HCT116 (cell line): Measurements from ENCODE around the gene HTR3A. TPM values are rescaled to one million over a fixed set of nuclear protein-coding genes. Genes with fewer than 3 reads are reported as not detected.

Experiments used
- ATAC-seq: fragments of 200-7000 bp; cut with Tn5 transposase; 2 replicates; pipeline ENCODE4 v1.9.1; 2020; ENCODE audit warnings: mild to moderate bottlenecking, moderate library complexity
- BruUV-seq: library from RNA; stranded (reverse); fragments of 400-500 nt; replicated peaks from 2 replicates; lab custom pipeline; 2021; lab: Mats Ljungman, UMichigan
- CTCF ChIA-PET: fragments of 300-600 bp; sonication (Branson Sonifier 250); formaldehyde crosslinking; loops from one replicate; lab custom pipeline; 2021; ENCODE audit warnings: antibody characterized with exemption; lab: Charles Lee
- POLR2A ChIA-PET: fragments of 300-600, 350-600 bp; sonication (Branson Sonifier 250); formaldehyde crosslinking; loops from one replicate; lab custom pipeline; 2021; ENCODE audit warnings: antibody characterized with exemption; lab: Charles Lee
- RAD21 ChIA-PET, 2 experiments: fragments of 300-600 bp; sonication (Branson Sonifier 250); formaldehyde crosslinking; loops; one replicate each; lab custom pipeline; 2023; ENCODE audit warnings: low total read pairs in 2 of 2; ENCODE audit not compliant: uncharacterized antibody in 2 of 2, unreplicated experiment in 2 of 2, low non-redundant PET in 1 of 2; lab: Charles Lee
- DNase-seq: peaks from one replicate; pipeline ENCODE4 v3.0.0-alpha.2; 2010; ENCODE audit warnings: low read depth, low spot score
- H2AFZ ChIP-seq: fragments of 200-600 bp; shearing (Covaris generic), sonication (generic); 2 replicates; pipeline ENCODE4 v1.6.1; 2017; ENCODE audit warnings: low read depth, mixed run types, mixed read lengths, antibody characterized with exemption, low read length; ENCODE audit not compliant: poor library complexity, severe bottlenecking
- H3K27ac ChIP-seq: 2 replicates; pipeline ENCODE4 v1.5.1; 2012; ENCODE audit warnings: low read depth, low read length
- H3K27me3 ChIP-seq: fragments of 200-600 bp; sonication (generic); 2 replicates; pipeline ENCODE4 v1.6.1; 2016; ENCODE audit warnings: mixed run types, low read length, mixed read lengths; ENCODE audit not compliant: insufficient read depth
- H3K36me3 ChIP-seq, 2 experiments: fragments of 200-500 bp in 1 of 2; fragments of 200-600 bp in 1 of 2; sonication (Bioruptor generic) in 1 of 2; sonication (generic) in 1 of 2; 2 replicates each; pipeline versions ENCODE4 v1.5.1 to v1.6.1; 2014 to 2016; ENCODE audit warnings: low read length in 2 of 2, inconsistent platforms in 1 of 2, mixed read lengths in 1 of 2, mixed run types in 1 of 2; ENCODE audit not compliant: insufficient read depth in 2 of 2, control insufficient read depth in 1 of 2
- H3K4me1 ChIP-seq, 2 experiments: fragments of 200-600 bp in 1 of 2; sonication (generic) in 1 of 2; 2 replicates each; pipeline versions ENCODE4 v1.5.1 to v1.6.1; 2012 to 2017; ENCODE audit warnings: low read length in 2 of 2, inconsistent platforms in 1 of 2, mild to moderate bottlenecking in 1 of 2, mixed read lengths in 1 of 2, mixed run types in 1 of 2, moderate library complexity in 1 of 2; ENCODE audit not compliant: insufficient read depth in 2 of 2, control insufficient read depth in 1 of 2
- H3K4me2 ChIP-seq: fragments of 200-600 bp; sonication (generic); 2 replicates; pipeline ENCODE4 v1.6.1; 2017; ENCODE audit warnings: mixed run types, low read length, mixed read lengths
- H3K4me3 ChIP-seq, 2 experiments: fragments of 200-600 bp in 1 of 2; sonication (generic) in 1 of 2; replicated peaks in 1 of 2; 2 replicates each; pipeline ENCODE4 v1.5.1; 2011 to 2016; ENCODE audit warnings: low read length in 2 of 2, control low read depth in 1 of 2, low read depth in 1 of 2, mild to moderate bottlenecking in 1 of 2, mixed read lengths in 1 of 2, mixed run types in 1 of 2
- H3K79me2 ChIP-seq: fragments of 200-600 bp; sonication (generic); 2 replicates; pipeline ENCODE4 v1.6.1; 2017; ENCODE audit warnings: mild to moderate bottlenecking, mixed run types, low read length, moderate library complexity, mixed read lengths; ENCODE audit not compliant: insufficient read depth
- H3K9ac ChIP-seq: fragments of 200-600 bp; sonication (generic); 2 replicates; pipeline ENCODE4 v1.6.1; 2016; ENCODE audit warnings: low read length, mixed read lengths
- H3K9me2 ChIP-seq: fragments of 200-600 bp; sonication (generic), shearing (Covaris generic); 2 replicates; pipeline ENCODE4 v1.6.1; 2017; ENCODE audit warnings: mixed run types, mild to moderate bottlenecking, moderate library complexity; ENCODE audit not compliant: insufficient read depth
- H3K9me3 ChIP-seq, 2 experiments: fragments of 200-500 bp in 1 of 2; fragments of 200-600 bp in 1 of 2; sonication (Bioruptor generic) in 1 of 2; sonication (generic) in 1 of 2; 2 replicates each; pipeline ENCODE4 v1.6.1; 2014 to 2017; ENCODE audit warnings: low read length in 2 of 2, mixed read lengths in 2 of 2, inconsistent platforms in 1 of 2, low read depth in 1 of 2, mild to moderate bottlenecking in 1 of 2, mixed run types in 1 of 2, moderate library complexity in 1 of 2; ENCODE audit not compliant: control insufficient read depth in 1 of 2, insufficient read depth in 1 of 2
- H4K20me1 ChIP-seq: fragments of 200-600 bp; sonication (generic), shearing (Covaris generic); 2 replicates; pipeline ENCODE4 v1.6.1; 2017; ENCODE audit warnings: mixed run types, mild to moderate bottlenecking, moderate library complexity; ENCODE audit not compliant: insufficient read depth
- ATF3 ChIP-seq: IDR thresholded peaks from 2 replicates; pipeline ENCODE4 v1.6.1; 2012
- CTCF ChIP-seq, 3 experiments: fragments of 200-600 bp in 1 of 3; sonication (generic) in 1 of 3; IDR thresholded peaks in 2 of 3; conservative IDR thresholded peaks in 1 of 3; 2 replicates each; pipeline ENCODE4 v1.5.1; 2012 to 2017; ENCODE audit warnings: low read depth in 2 of 3, low read length in 2 of 3, antibody characterized with exemption in 1 of 3, borderline replicate concordance in 1 of 3, control low read depth in 1 of 3, mild to moderate bottlenecking in 1 of 3, mixed read lengths in 1 of 3, mixed run types in 1 of 3, moderate library complexity in 1 of 3; ENCODE audit not compliant: insufficient read depth in 1 of 3
- EGR1 ChIP-seq: IDR thresholded peaks from 2 replicates; pipeline ENCODE4 v1.6.1; 2012; ENCODE audit warnings: low read depth
- ELF1 ChIP-seq: IDR thresholded peaks from 2 replicates; pipeline ENCODE4 v1.6.1; 2012; ENCODE audit warnings: low read depth, borderline replicate concordance
- MAX ChIP-seq: IDR thresholded peaks from 2 replicates; pipeline ENCODE4 v1.6.1; 2012
- RAD21 ChIP-seq: IDR thresholded peaks from 2 replicates; pipeline ENCODE4 v1.6.1; 2012; ENCODE audit warnings: low read depth, mild to moderate bottlenecking
- REST ChIP-seq: IDR thresholded peaks from 2 replicates; pipeline ENCODE4 v1.6.1; 2012; ENCODE audit warnings: low read depth
- SP1 ChIP-seq: IDR thresholded peaks from 2 replicates; pipeline ENCODE4 v1.6.1; 2012; ENCODE audit warnings: low read depth
- SRF ChIP-seq: IDR thresholded peaks from 2 replicates; pipeline ENCODE4 v1.6.1; 2012; ENCODE audit warnings: low read depth
- ZBTB33 ChIP-seq: IDR thresholded peaks from 2 replicates; pipeline ENCODE4 v1.6.1; 2011; ENCODE audit warnings: mild to moderate bottlenecking, low read length, moderate library complexity; ENCODE audit not compliant: insufficient replicate concordance; ENCODE audit errors: extremely low read depth
- ZFX ChIP-seq: fragments of 450-650 bp; IDR thresholded peaks from 2 replicates; pipeline ENCODE4 v1.6.1; 2017
- ZNF274 ChIP-seq: fragments of 200-500 bp; sonication (Bioruptor generic); IDR thresholded peaks from 2 replicates; pipeline ENCODE4 v1.6.1; 2014; ENCODE audit warnings: mild to moderate bottlenecking, low read depth, low read length, inconsistent platforms
- intact Hi-C: fragments of 100-400 bp; cut with micrococcal nuclease; formaldehyde crosslinking; loops from 2 replicates; pipeline ENCODE4 v1.10.0; 2022
- total RNA-seq: library from RNA; stranded (reverse); gene quantifications from one replicate; pipeline ENCODE4 v1.2.1, GENCODE V29; 2021; ENCODE audit not compliant: unreplicated experiment

Gene HTR3A
- total RNA-seq, 1 experiment from 2014 or later: 0.12 TPM

- TF ChIP-seq ZFX (no peak), ATF3 (no peak), SRF (no peak), ELF1 (no peak), MAX (no peak), RAD21 (no peak), ZBTB33 (no peak)
Measured at GRCh38 chr11:114016986-114017385, 42.1 kb downstream of the HTR3A start (continued).

- DNase-seq: no peak
- H3K27me3 ChIP-seq: 0 out of 2 replicates have a peak, but pooled peaks cover 4% of the 10 kb centered on the region
- no peaks in the 10 kb centered on the region for H4K20me1 ChIP-seq
- H3K9me2 ChIP-seq: no peaks in the 10 kb centered on the region
- no peaks in the 10 kb centered on the region for H3K9me3 ChIP-seq
- H3K36me3 ChIP-seq: no peaks in the 10 kb centered on the region
- ATAC-seq: no peak
- no peaks in the 10 kb centered on the region for H3K79me2 ChIP-seq
- ChIA-PET RAD21 (no interaction called here), CTCF (no interaction called here), POLR2A (no interaction called here)
- H3K4me1 ChIP-seq: no peaks in the 10 kb centered on the region
- H3K27ac ChIP-seq: no peak overlapping the region
- intact Hi-C loops: no loop called here
- H3K4me2 ChIP-seq: no peak overlapping the region
- TF ChIP-seq RAD21: no peak
- TF ChIP-seq REST: no peak
- no peak for TF ChIP-seq ZBTB33
- TF ChIP-seq EGR1: no peak
- no peak for TF ChIP-seq ATF3
- no peak for TF ChIP-seq ZFX
- no peak for TF ChIP-seq SP1
- no peak for TF ChIP-seq ZNF274
- TF ChIP-seq CTCF (IDR thresholded peaks at IDR 0.05 in 2 of 3, conservative IDR thresholded peaks at IDR 0.05 in 1 of 3; ENCODE audit: borderline replicate concordance in 1 of 3, insufficient read depth in 1 of 3, low read depth in 2 of 3, low read length in 2 of 3): no peak
- TF ChIP-seq, all 23 proteins: peak for 0
- H2AFZ ChIP-seq: no peak overlapping the region
- H3K9ac ChIP-seq: no peak overlapping the region
- no TSS peak for BruUV-seq
- no peak overlapping the region for H3K4me3 ChIP-seq
Measured at GRCh38 chr11:114017723-114018122, 42.8 kb downstream of the HTR3A start.
